B cell (primary cell): ENCODE data around the gene KLRC3. TPM values are rescaled to one million over a fixed set of nuclear protein-coding genes. Genes with fewer than 3 reads are reported as not detected.

ENCODE experiments used
- ATAC-seq: fragments of 200-7000 bp; cut with Tn5 transposase; one replicate; pipeline ENCODE4 v1.10.0; 2021; ENCODE audit warnings: low read depth, mild to moderate bottlenecking, moderate number of reproducible peaks, moderate library complexity
- CTCF ChIA-PET: fragments of 350-600 bp; sonication (Branson Sonifier 250); formaldehyde crosslinking; loops from one replicate; lab custom pipeline; 2021; ENCODE audit warnings: antibody characterized with exemption, inconsistent platforms; lab: Charles Lee
- POLR2A ChIA-PET: fragments of 350-600 bp; sonication (Branson Sonifier 250); formaldehyde crosslinking; loops from one replicate; lab custom pipeline; 2021; ENCODE audit warnings: antibody characterized with exemption; lab: Charles Lee
- DNase-seq: peaks from one replicate; pipeline ENCODE4 v3.0.0; 2013
- H2AFZ ChIP-seq: 2 replicates; pipeline ENCODE4 v1.6.1; 2012; ENCODE audit warnings: mild to moderate bottlenecking, low read depth, low read length; ENCODE audit not compliant: insufficient read depth, poor library complexity, severe bottlenecking
- H3K27ac ChIP-seq, 2 donors: 1 replicate in 1 of 2; 2 replicates in 1 of 2; pipeline ENCODE4 v1.5.1; 2012 to 2013; ENCODE audit warnings: low read length in 2 of 2, mild to moderate bottlenecking in 2 of 2, moderate library complexity in 1 of 2
- H3K27me3 ChIP-seq, 4 experiments: fragments of 200-600 bp in 1 of 4; sonication (generic) in 1 of 4; replicated peaks in 1 of 4; 1 replicate in 2 of 4; 2 replicates in 2 of 4; pipeline versions ENCODE4 v1.6.1 to v1.7.0; 2013 to 2016; ENCODE audit warnings: low read length in 3 of 4, mild to moderate bottlenecking in 2 of 4, mixed read lengths in 1 of 4, moderate library complexity in 1 of 4; ENCODE audit not compliant: insufficient read depth in 4 of 4, control insufficient read depth in 3 of 4; ENCODE audit errors: control extremely low read depth in 1 of 4
- H3K36me3 ChIP-seq, 2 experiments: replicated peaks in 1 of 2; 1 replicate in 1 of 2; 2 replicates in 1 of 2; pipeline versions ENCODE4 v1.6.1 to v1.7.1; 2013; ENCODE audit warnings: low read length in 1 of 2; ENCODE audit not compliant: insufficient read depth in 2 of 2, control insufficient read depth in 1 of 2; ENCODE audit errors: control extremely low read depth in 1 of 2, extremely low read depth in 1 of 2
- H3K4me1 ChIP-seq, 2 donors: fragments of 200-600 bp in 1 of 2; sonication (generic) in 1 of 2; 1 replicate in 1 of 2; 2 replicates in 1 of 2; pipeline versions ENCODE4 v1.5.1 to v1.6.1; 2013 to 2017; ENCODE audit warnings: low read length in 2 of 2; ENCODE audit not compliant: control insufficient read depth in 2 of 2, insufficient read depth in 2 of 2
- H3K4me2 ChIP-seq: replicated peaks from 2 replicates; pipeline ENCODE3; 2012; ENCODE audit warnings: mild to moderate bottlenecking, low read depth, low read length; ENCODE audit not compliant: poor library complexity, severe bottlenecking
- H3K4me3 ChIP-seq, 5 experiments: fragments of 200-600 bp in 1 of 5; sonication (generic) in 1 of 5; 1 replicate in 3 of 5; 2 replicates in 2 of 5; pipeline versions ENCODE4 v1.5.1 to v1.7.0; 2011 to 2016; ENCODE audit warnings: low read length in 4 of 5, mild to moderate bottlenecking in 4 of 5, low read depth in 2 of 5, control low read depth in 1 of 5, moderate library complexity in 1 of 5; ENCODE audit not compliant: insufficient read depth in 1 of 5; ENCODE audit errors: control extremely low read depth in 1 of 5, extremely low read depth in 1 of 5
- H3K79me2 ChIP-seq: fragments of 200-600 bp; sonication (generic); one replicate; pipeline ENCODE4 v1.6.0; 2016; ENCODE audit warnings: low read length; ENCODE audit not compliant: control insufficient read depth, insufficient read depth
- H3K9ac ChIP-seq: fragments of 200-600 bp; sonication (generic); 2 replicates; pipeline ENCODE4 v1.6.1; 2017; ENCODE audit warnings: mild to moderate bottlenecking, low read length, moderate library complexity
- H3K9me3 ChIP-seq, 3 donors: one replicate each; pipeline versions ENCODE4 v1.6.1 to v1.7.1; 2013; ENCODE audit warnings: low read length in 2 of 3; ENCODE audit not compliant: control insufficient read depth in 2 of 3, insufficient read depth in 1 of 3; ENCODE audit errors: control extremely low read depth in 1 of 3
- H4K20me1 ChIP-seq: 2 replicates; pipeline ENCODE4 v1.6.0; 2012; ENCODE audit warnings: mild to moderate bottlenecking, low read length; ENCODE audit not compliant: insufficient read depth, control insufficient read depth, poor library complexity, severe bottlenecking
- H3K27ac Mint-ChIP-seq: one replicate; pipeline ENCODE4 v1.8.0; 2021; ENCODE audit warnings: mixed read lengths
- H3K27me3 Mint-ChIP-seq: one replicate; pipeline ENCODE4 v1.8.0; 2021; ENCODE audit warnings: mixed read lengths
- H3K4me1 Mint-ChIP-seq: one replicate; pipeline ENCODE4 v1.8.0; 2021; ENCODE audit warnings: mixed read lengths
- H3K4me3 Mint-ChIP-seq: one replicate; pipeline ENCODE4 v1.8.0; 2021; ENCODE audit warnings: mixed read lengths
- H3K9me3 Mint-ChIP-seq: one replicate; pipeline ENCODE4 v1.8.0; 2022; ENCODE audit warnings: mixed read lengths; ENCODE audit not compliant: insufficient read depth
- CTCF ChIP-seq: fragments of 200-600 bp; IDR thresholded peaks from one replicate; pipeline ENCODE4 v1.8.0; 2022; ENCODE audit warnings: antibody characterized with exemption, mild to moderate bottlenecking
- EZH2 ChIP-seq: IDR thresholded peaks from 2 replicates; pipeline ENCODE4 v1.6.1; 2012; ENCODE audit warnings: borderline replicate concordance, low read depth, mild to moderate bottlenecking, moderate library complexity, low read length; ENCODE audit not compliant: insufficient read depth, poor library complexity, severe bottlenecking
- WGBS: methylation state at CpG from one replicate; pipeline ENCODE4 v1.1.5; 2013; ENCODE audit warnings: missing lambda C conversion rate; ENCODE audit not compliant: insufficient coverage; 5-methylcytosine and 5-hydroxymethylcytosine counted together
- intact Hi-C: fragments of 100-400 bp; cut with micrococcal nuclease; formaldehyde crosslinking; loops from one replicate; pipeline ENCODE4 v1.10.0; 2022
- polyA plus RNA-seq: library from polyadenylated mRNA; depleted of rRNA; stranded (reverse); fragments of >200 nt; gene quantifications from 2 replicates; pipeline ENCODE4 v1.2.3, GENCODE V29; 2012
- total RNA-seq, 2 donors: library from RNA; stranded (reverse); fragments of 120-200 nt in 1 of 2; gene quantifications; 1 replicate in 1 of 2; 2 replicates in 1 of 2; pipeline versions ENCODE4 v1.2.3 to v1.2.4, GENCODE V29; 2013 to 2022

KLRC3 gene
- total and polyA plus RNA-seq, 2 donors (not counting 1 experiment from before 2014, with no cell fraction given): not detected

GRCh38 chr12:10456856-10457255, 36.5 kb upstream of the KLRC3 start:
- no peak overlapping the region for H3K4me3 Mint-ChIP-seq
- no CpG with 5 or more reads among the region's 2 CpGs for WGBS
- Histone ChIP-seq H3K4me3 (no peak overlapping the region), H3K36me3 (no peaks in the 10 kb centered on the region), H3K27me3 (no peaks in the 10 kb centered on the region), H2AFZ (no peak overlapping the region), H3K4me1 (no peaks in the 10 kb centered on the region), H3K9ac (no peak overlapping the region), H3K4me2 (no peak overlapping the region), H3K9me3 (peaks cover 4 to 18% (median 8%) of the 10 kb centered on the region in 3 donors), H4K20me1 (no peaks in the 10 kb centered on the region), H3K79me2 (no peaks in the 10 kb centered on the region), H3K27ac (no peak overlapping the region)
- no peak for ATAC-seq
- H3K27me3 Mint-ChIP-seq: peaks cover 2% of the 10 kb centered on the region
- intact Hi-C loops: no loop called here
- DNase-seq: no peak
- ChIA-PET CTCF (no interaction called here), POLR2A (no interaction called here)
- H3K9me3 Mint-ChIP-seq: peaks cover 16% of the 10 kb centered on the region
- H3K4me1 Mint-ChIP-seq: no peaks in the 10 kb centered on the region
- no peak overlapping the region for H3K27ac Mint-ChIP-seq
- TF ChIP-seq EZH2 (no peak), CTCF (no peak)

- WGBS: no CpG with 5 or more reads among the region's 1 CpG
- no peaks in the 10 kb centered on the region for H3K79me2 ChIP-seq
- Mint-ChIP-seq H3K4me3 (no peak overlapping the region), H3K27me3 (peaks cover 4% of the 10 kb centered on the region), H3K27ac (no peak overlapping the region), H3K4me1 (no peaks in the 10 kb centered on the region), H3K9me3 (peaks cover 16% of the 10 kb centered on the region)
- no peak overlapping the region for H3K4me3 ChIP-seq
- H2AFZ ChIP-seq: no peak overlapping the region
- DNase-seq: no peak
- H3K9ac ChIP-seq: no peak overlapping the region
- no peak for ATAC-seq
- no peak overlapping the region for H3K27ac ChIP-seq
- POLR2A ChIA-PET: no interaction called here
- no peaks in the 10 kb centered on the region for H3K4me1 ChIP-seq
- H3K27me3 ChIP-seq: no peaks in the 10 kb centered on the region
- CTCF ChIA-PET: no interaction called here
- no peaks in the 10 kb centered on the region for H3K36me3 ChIP-seq
- no peak overlapping the region for H3K4me2 ChIP-seq
- intact Hi-C loops: no loop called here
- no peaks in the 10 kb centered on the region for H4K20me1 ChIP-seq
- H3K9me3 ChIP-seq: peaks cover 4 to 18% (median 8%) of the 10 kb centered on the region in 3 donors
- TF ChIP-seq CTCF: no peak
- TF ChIP-seq EZH2: no peak
Measured at GRCh38 chr12:10455766-10456165, 35.4 kb upstream of the KLRC3 start.
